Measurements from ENCODE around the gene C15orf62.

DNA sequence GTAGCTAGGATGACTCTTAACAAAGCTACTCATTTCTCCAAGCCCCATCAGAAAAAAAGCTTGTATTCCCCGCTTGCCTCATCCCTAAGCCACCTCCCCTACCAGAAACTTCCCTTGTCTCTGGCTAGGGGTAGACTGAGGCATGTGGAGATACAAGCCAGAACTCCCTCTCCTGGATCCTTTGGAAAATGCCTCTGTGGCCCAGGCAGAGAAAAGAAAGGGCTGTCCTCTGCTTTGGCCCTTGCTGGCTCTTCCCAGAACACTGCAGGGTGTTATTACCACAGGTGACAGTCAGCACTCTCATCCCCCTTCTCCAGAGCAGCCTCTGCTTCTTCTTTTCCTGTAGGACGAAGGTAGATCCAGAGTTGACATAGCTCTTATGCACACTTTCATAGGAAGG is 29.9 kb upstream of the C15orf62 start:
- TF ChIP-seq CTCF (IDR thresholded peaks at IDR 0.05), result no peak
- no peak for TF ChIP-seq POLR2A (IDR thresholded peaks at IDR 0.05)
- no peak for TF ChIP-seq POLR2AphosphoS5 (IDR thresholded peaks at IDR 0.05)

All from prostate gland (tissue), 2 donors.